ENCODE results near the gene COX20.
"Not testable (repeated sequence)": the region's sequence is repeated elsewhere in the genome, so short reads cannot be mapped to it uniquely, and the experiment has no call there.

GRCh38 chr1:244794516-244794915 lies 40.9 kb upstream of the COX20 start:
- not testable (repeated sequence) for TF ChIP-seq CTCF, POLR2A (IDR thresholded peaks at IDR 0.05)
